Measurements from ENCODE around the gene SLC44A3.

DNA sequence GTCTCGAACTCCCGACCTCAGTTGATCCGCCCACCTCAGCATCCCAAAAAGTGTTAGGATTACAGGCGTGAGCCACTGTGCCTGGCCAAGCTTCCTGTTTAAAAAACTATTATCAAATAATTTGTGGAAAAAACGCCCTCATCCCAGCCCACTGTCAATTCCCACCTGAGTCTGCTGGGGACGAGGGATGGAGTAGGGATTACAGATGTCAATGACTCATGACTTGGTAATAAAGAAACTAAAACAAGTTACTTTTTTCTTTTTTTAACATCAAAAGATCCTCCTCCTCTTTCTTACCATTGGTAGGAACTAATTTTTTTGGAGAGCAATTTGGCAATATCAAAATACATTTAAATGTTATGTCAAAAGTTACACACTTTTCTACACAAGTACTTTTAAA lies 97.1 kb downstream of the SLC44A3 start:
- TF ChIP-seq, protein P1, sequence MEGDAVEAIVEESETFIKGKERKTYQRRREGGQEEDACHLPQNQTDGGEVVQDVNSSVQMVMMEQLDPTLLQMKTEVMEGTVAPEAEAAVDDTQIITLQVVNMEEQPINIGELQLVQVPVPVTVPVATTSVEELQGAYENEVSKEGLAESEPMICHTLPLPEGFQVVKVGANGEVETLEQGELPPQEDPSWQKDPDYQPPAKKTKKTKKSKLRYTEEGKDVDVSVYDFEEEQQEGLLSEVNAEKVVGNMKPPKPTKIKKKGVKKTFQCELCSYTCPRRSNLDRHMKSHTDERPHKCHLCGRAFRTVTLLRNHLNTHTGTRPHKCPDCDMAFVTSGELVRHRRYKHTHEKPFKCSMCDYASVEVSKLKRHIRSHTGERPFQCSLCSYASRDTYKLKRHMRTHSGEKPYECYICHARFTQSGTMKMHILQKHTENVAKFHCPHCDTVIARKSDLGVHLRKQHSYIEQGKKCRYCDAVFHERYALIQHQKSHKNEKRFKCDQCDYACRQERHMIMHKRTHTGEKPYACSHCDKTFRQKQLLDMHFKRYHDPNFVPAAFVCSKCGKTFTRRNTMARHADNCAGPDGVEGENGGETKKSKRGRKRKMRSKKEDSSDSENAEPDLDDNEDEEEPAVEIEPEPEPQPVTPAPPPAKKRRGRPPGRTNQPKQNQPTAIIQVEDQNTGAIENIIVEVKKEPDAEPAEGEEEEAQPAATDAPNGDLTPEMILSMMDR (IDR thresholded peaks at IDR 0.05): no peak
- TF ChIP-seq POLR2A (IDR thresholded peaks at IDR 0.05) (no peak), EP300 (IDR thresholded peaks at IDR 0.05) (no peak), POLR2AphosphoS5 (IDR thresholded peaks at IDR 0.05) (no peak)

All from stomach (tissue), 4 donors.